BLaER1 (cell line): ENCODE data around the gene GLRX3.

Experiments
- H3K27ac ChIP-seq: shearing (Covaris generic); formaldehyde crosslinking; 2 replicates; pipeline ENCODE4 v1.8.1; 2022
- H3K27me3 ChIP-seq: shearing (Covaris generic); formaldehyde crosslinking; 2 replicates; pipeline ENCODE4 v1.8.1; 2022
- H3K36me3 ChIP-seq: shearing (Covaris generic); formaldehyde crosslinking; 2 replicates; pipeline ENCODE4 v1.8.1; 2022
- H3K4me1 ChIP-seq: shearing (Covaris generic); formaldehyde crosslinking; 2 replicates; pipeline ENCODE4 v1.8.1; 2022
- H3K4me2 ChIP-seq: shearing (Covaris generic); formaldehyde crosslinking; 2 replicates; pipeline ENCODE4 v1.8.1; 2022
- H3K4me3 ChIP-seq: shearing (Covaris generic); formaldehyde crosslinking; 2 replicates; pipeline ENCODE4 v1.8.1; 2022
- H3K9ac ChIP-seq: shearing (Covaris generic); formaldehyde crosslinking; 2 replicates; pipeline ENCODE4 v1.8.1; 2022
- H3K9me3 ChIP-seq: shearing (Covaris generic); formaldehyde crosslinking; 2 replicates; pipeline ENCODE4 v1.8.1; 2022
- H4K20me1 ChIP-seq: shearing (Covaris generic); formaldehyde crosslinking; 2 replicates; pipeline ENCODE4 v1.8.1; 2022
- Cebpa-rat ChIP-seq: shearing (Covaris generic); IDR thresholded peaks from 2 replicates; pipeline ENCODE4 v1.8.1; 2022

GLRX3 gene

DNA sequence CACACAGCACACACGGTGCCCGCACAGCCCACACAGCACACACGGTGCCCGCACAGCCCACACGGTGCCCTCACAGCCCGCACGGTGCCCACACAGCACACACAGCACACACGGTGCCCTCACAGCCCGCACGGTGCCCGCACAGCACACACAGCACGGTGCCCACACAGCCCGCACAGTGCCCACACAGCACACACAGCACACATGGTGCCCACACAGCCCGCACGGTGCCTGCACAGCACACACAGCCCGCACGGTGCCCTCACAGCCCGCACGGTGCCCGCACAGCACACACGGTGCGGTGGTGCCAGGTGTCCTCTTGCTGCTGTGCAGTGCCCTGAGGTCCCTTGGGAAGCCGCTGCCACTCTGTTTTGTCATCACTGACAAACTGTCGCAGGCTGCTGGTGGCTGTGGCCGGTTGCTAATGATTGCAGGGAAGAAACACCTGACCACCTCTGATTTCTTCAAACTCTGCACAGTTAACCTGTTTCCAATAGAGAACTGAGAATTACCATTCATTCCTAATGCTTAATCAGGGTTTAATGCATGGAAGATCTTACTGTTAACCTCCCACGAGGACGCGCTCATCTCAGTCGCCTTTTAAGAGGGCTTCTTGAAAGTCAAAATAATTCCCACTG lies 66.9 kb downstream of the GLRX3 start:
- Histone ChIP-seq H3K4me1 (peaks cover 8% of the 10 kb centered on the region), H3K4me2 (peak overlapping the region; percentile 58), H3K27ac (no peak overlapping the region), H3K9ac (no peak overlapping the region), H4K20me1 (no peaks in the 10 kb centered on the region), H3K27me3 (no peaks in the 10 kb centered on the region), H3K36me3 (no peaks in the 10 kb centered on the region), H3K9me3 (no peaks in the 10 kb centered on the region), H3K4me3 (no peak overlapping the region)
- TF ChIP-seq Cebpa-rat, result no peak

DNA sequence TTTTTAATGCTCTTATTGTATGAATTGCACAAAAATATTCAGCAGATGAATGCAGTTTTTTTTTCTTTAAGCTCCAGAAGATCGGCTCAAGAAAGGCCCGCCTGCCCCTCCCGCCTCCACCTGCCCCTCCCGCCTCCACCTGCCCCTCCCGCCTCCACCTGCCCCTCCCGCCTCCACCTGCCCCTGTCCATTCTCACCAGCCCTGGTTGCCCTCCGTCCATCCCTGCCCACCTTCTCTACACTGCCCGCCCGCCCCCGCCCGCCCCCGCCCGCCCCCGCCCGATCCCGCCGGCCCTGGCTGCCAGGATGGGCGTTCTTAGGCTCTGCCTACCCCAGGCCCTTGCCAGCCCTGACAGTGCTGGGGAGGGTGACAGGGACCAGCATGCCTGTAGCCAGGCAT lies 67.4 kb downstream of the GLRX3 start:
- Histone ChIP-seq H3K4me2 (peak overlapping the region; percentile 58), H3K9ac (no peak overlapping the region), H3K36me3 (no peaks in the 10 kb centered on the region), H3K27me3 (no peaks in the 10 kb centered on the region), H3K4me1 (peaks cover 8% of the 10 kb centered on the region), H3K4me3 (no peak overlapping the region), H3K9me3 (no peaks in the 10 kb centered on the region), H3K27ac (no peak overlapping the region), H4K20me1 (no peaks in the 10 kb centered on the region)
- TF ChIP-seq Cebpa-rat, result no peak

GRCh38 chr10:130206216-130206737 lies 70.1 kb downstream of the GLRX3 start:
- Histone ChIP-seq H3K27me3 (no peaks in the 10 kb centered on the region), H3K4me1 (peaks cover 8% of the 10 kb centered on the region), H3K4me2 (no peak overlapping the region), H3K27ac (no peak overlapping the region), H4K20me1 (no peaks in the 10 kb centered on the region), H3K9ac (no peak overlapping the region), H3K4me3 (no peak overlapping the region), H3K9me3 (no peaks in the 10 kb centered on the region), H3K36me3 (no peaks in the 10 kb centered on the region)
- no peak for TF ChIP-seq Cebpa-rat

- TF ChIP-seq Cebpa-rat, result no peak
- Histone ChIP-seq H3K9me3 (no peaks in the 10 kb centered on the region), H4K20me1 (no peaks in the 10 kb centered on the region)
Measured at GRCh38 chr10:130207205-130207604, 71.0 kb downstream of the GLRX3 start.

DNA sequence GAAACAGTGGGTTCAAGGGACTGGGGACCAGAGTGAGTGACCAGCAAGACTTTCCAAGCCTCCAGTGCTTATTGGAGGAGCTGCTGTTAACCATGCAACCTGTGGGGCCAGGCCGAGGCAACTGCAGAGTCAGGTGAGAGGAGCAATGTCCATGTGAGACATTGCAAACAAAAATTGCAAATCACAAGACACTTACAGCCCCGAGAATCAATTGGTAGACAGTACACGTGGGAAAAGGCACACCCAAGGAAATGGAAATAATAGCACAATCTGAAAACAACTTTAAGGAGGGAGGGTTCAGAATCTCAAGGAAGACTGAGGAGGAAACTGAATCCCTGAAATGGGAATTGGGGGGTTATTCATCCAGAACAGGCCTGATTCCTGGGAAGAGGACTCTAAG lies 72.6 kb downstream of the GLRX3 start:
- H3K4me3 ChIP-seq, result no peak overlapping the region
- no peak for TF ChIP-seq Cebpa-rat
- H3K27ac ChIP-seq, result no peak overlapping the region
- no peaks in the 10 kb centered on the region; the same call in 1 of the 2 replicates for H3K4me1 ChIP-seq
- no peaks in the 10 kb centered on the region for H4K20me1 ChIP-seq
- H3K36me3 ChIP-seq, result no peaks in the 10 kb centered on the region
- H3K4me2 ChIP-seq, result no peak overlapping the region
- H3K27me3 ChIP-seq, result no peaks in the 10 kb centered on the region
- peaks cover 9% of the 10 kb centered on the region for H3K9me3 ChIP-seq
- no peak overlapping the region for H3K9ac ChIP-seq

More at GRCh38 chr10:130207205-130207604, 71.0 kb downstream of the GLRX3 start:
- Histone ChIP-seq H3K9ac (no peak overlapping the region), H3K36me3 (no peaks in the 10 kb centered on the region), H3K27ac (no peak overlapping the region), H3K4me3 (no peak overlapping the region), H3K4me1 (peaks cover 8% of the 10 kb centered on the region), H3K4me2 (no peak overlapping the region), H3K27me3 (no peaks in the 10 kb centered on the region)

DNA sequence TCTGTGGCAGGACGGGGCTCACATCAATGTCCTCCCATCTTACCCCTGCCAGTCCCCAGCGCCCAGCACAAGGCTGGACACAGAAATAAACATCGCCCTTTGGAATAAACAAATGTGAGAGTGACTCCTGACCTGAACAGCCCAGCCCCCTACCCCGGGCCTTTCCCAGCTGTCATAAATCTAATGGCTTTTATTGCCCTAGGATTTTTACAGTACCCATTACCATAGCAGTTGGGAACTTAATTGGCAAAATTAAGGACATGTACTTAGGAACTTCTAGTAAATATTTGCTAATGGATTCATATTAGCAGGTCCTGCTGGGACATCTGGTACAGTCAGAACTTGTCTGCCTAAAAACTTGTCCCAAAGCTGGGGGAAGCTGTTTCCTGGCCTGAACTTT lies 76.6 kb downstream of the GLRX3 start:
- no peak for TF ChIP-seq Cebpa-rat

DNA sequence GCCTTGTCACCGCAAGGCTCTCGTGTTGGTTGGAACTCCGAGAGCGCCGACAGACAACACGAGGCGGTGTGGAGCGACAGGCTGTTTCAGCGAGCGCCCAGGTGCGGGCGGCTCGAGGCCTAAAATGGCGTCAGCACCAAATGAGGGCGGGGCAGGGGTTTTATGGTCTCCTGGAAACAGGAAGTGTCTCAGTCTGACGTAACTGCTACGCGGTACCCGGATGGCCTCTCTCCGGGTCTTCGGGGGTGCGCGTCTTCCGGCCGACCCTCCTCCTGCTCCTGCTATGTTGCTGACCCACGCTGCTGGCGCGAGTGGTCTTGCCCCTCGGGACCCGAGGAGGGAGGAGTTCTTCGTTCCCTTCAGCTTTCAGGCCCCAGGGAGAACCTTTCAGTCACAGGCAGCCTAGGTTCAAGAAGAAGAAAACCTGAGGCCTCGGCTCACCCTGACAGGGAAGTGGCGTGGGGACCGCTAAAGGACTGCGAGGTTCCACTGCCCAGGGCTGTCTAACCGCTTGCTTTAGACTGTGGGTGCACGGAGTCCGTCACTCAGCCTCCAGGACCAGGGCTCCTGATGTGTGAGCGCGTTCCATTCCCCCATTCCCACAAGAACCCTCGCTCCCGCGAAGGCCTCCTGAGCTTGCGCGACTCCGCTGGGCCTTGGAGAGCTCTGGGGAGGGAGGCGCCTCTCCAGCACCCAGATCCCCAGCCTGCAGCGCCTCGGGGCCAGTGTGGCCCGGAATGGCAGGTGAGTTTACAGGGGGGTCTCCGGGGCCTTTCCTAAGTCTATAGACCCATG lies 77.3 kb downstream of the GLRX3 start:
- no peak for TF ChIP-seq Cebpa-rat
- Histone ChIP-seq H3K9me3 (peaks cover 23% of the 10 kb centered on the region), H3K4me1 (peaks cover 12% of the 10 kb centered on the region), H3K4me2 (no peak overlapping the region), H3K9ac (no peak overlapping the region), H3K4me3 (no peak overlapping the region), H3K27ac (no peak overlapping the region), H3K27me3 (no peaks in the 10 kb centered on the region), H3K36me3 (no peaks in the 10 kb centered on the region), H4K20me1 (no peaks in the 10 kb centered on the region)

More for the DNA sequence above, 76.6 kb downstream of the GLRX3 start:
- Histone ChIP-seq H3K36me3 (no peaks in the 10 kb centered on the region), H3K27me3 (no peaks in the 10 kb centered on the region), H4K20me1 (no peaks in the 10 kb centered on the region), H3K9me3 (peaks cover 23% of the 10 kb centered on the region), H3K4me3 (no peak overlapping the region), H3K9ac (no peak overlapping the region), H3K4me2 (no peak overlapping the region), H3K4me1 (peaks cover 12% of the 10 kb centered on the region), H3K27ac (no peak overlapping the region)

GRCh38 chr10:130214431-130214830 lies 78.2 kb downstream of the GLRX3 start:
- Histone ChIP-seq H3K9ac (no peak overlapping the region), H4K20me1 (no peaks in the 10 kb centered on the region), H3K27me3 (no peaks in the 10 kb centered on the region), H3K4me2 (no peak overlapping the region), H3K36me3 (no peaks in the 10 kb centered on the region), H3K4me1 (peaks cover 12% of the 10 kb centered on the region), H3K27ac (no peak overlapping the region), H3K9me3 (peaks cover 23% of the 10 kb centered on the region), H3K4me3 (no peak overlapping the region)
- TF ChIP-seq Cebpa-rat, result no peak

DNA sequence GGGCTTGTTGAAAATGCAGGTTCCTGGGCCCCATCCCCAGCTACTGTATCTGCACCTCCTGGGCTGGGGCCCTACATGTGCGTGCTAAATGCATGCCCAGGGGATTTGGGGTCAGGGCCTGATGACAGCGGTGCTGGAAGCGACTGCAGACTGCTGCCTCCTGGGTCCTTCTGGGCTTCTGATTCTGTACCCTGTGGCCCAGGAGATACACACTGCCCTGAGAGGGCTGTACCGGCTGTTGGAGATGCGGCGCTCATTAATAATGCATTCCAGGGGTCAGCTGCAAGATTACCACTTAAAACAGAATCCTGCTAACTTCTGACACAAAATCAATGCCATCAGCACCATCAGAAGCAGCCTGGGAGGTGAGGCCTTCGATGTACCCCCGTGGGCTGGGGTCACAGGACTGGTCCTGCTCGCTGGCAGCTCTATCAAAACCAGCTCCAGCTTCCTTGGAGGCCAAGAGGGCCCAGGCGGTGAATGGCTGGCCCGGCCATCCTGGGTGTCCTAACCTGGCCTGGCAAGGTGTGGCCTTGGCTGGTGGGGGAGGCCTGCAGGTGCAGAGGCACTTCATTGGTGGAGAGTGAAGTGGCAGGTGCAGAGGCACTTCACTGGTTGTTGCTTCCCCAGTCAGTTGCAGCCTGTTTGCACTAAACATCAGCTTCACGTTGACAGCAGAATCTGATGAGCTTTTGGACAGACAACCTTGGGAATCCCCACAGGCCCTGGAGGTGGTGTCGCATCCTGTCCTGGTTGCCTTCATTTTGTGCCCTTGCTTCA lies 79.2 kb downstream of the GLRX3 start:
- peak overlapping the region; percentile 37 for H3K4me2 ChIP-seq
- H3K27me3 ChIP-seq, result no peaks in the 10 kb centered on the region
- no peak overlapping the region for H3K9ac ChIP-seq
- peaks cover 23% of the 10 kb centered on the region for H3K9me3 ChIP-seq
- TF ChIP-seq Cebpa-rat, result no peak
- H3K36me3 ChIP-seq, result no peaks in the 10 kb centered on the region
- H3K27ac ChIP-seq, result no peak overlapping the region
- H3K4me1 ChIP-seq, result peaks cover 12% of the 10 kb centered on the region
- H3K4me3 ChIP-seq, result no peak overlapping the region
- H4K20me1 ChIP-seq, result no peaks in the 10 kb centered on the region

DNA sequence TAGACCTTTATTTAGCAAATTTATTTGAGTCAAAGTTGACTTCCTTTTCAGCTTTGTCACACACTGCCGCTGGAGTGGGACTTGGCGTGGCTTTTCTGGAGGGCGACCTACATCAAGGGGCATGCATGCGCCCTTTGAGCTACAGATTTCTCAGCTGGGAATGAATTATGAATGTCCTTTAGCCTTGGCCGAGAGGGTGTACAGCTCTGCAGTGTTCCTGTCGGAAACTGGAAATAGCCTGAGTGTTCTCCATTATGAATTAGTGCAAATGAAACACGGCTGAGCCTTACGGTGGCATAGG lies 79.7 kb downstream of the GLRX3 start:
- Histone ChIP-seq H3K9ac (no peak overlapping the region), H3K36me3 (no peaks in the 10 kb centered on the region), H3K4me2 (peak overlapping the region; percentile 37), H3K27ac (no peak overlapping the region), H3K9me3 (peaks cover 23% of the 10 kb centered on the region), H3K4me3 (no peak overlapping the region), H3K4me1 (peaks cover 12% of the 10 kb centered on the region), H3K27me3 (no peaks in the 10 kb centered on the region), H4K20me1 (no peaks in the 10 kb centered on the region)
- TF ChIP-seq Cebpa-rat, result no peak
